SU-DHL-6 (cell line): Measurements from ENCODE around the gene ZNF266.
A peak's percentile ranks its signal among the peaks of the same experiment; 100 is the strongest.

ENCODE experiments used
- H2AFZ ChIP-seq: fragments of 200-600 bp; sonication (generic); 2 replicates; pipeline ENCODE4 v1.6.1; 2014; ENCODE audit warnings: low read depth, mild to moderate bottlenecking, moderate library complexity, mixed read lengths, antibody characterized with exemption, low read length; ENCODE audit not compliant: severe bottlenecking
- H3F3A ChIP-seq: fragments of 200-600 bp; shearing (Covaris generic); 2 replicates; pipeline ENCODE4 v1.6.0; 2016; ENCODE audit warnings: antibody characterized with exemption, mild to moderate bottlenecking; ENCODE audit not compliant: insufficient read depth
- H3K27ac ChIP-seq: fragments of 200-600 bp; sonication (generic); 2 replicates; pipeline ENCODE4 v1.5.1; 2016; ENCODE audit warnings: low read depth, mild to moderate bottlenecking, low read length, moderate library complexity, mixed read lengths
- H3K27me3 ChIP-seq: fragments of 200-600 bp; sonication (generic), shearing (Covaris generic); 2 replicates; pipeline ENCODE4 v1.6.0; 2014; ENCODE audit warnings: mild to moderate bottlenecking, low read length
- H3K36me3 ChIP-seq: fragments of 200-600 bp; sonication (generic); 2 replicates; pipeline ENCODE4 v1.6.1; 2014; ENCODE audit warnings: mild to moderate bottlenecking, low read length, mixed read lengths
- H3K4me2 ChIP-seq: fragments of 300-600, 200-600 bp; shearing (Covaris generic), sonication (generic); 2 replicates; pipeline ENCODE4 v1.6.0; 2014; ENCODE audit warnings: low read length, low read depth, mild to moderate bottlenecking; ENCODE audit not compliant: poor library complexity, severe bottlenecking
- H3K4me3 ChIP-seq: fragments of 200-600 bp; sonication (generic); 2 replicates; pipeline ENCODE4 v1.5.1; 2014; ENCODE audit warnings: antibody characterized with exemption, low read length, mild to moderate bottlenecking, mixed read lengths; ENCODE audit not compliant: insufficient read depth, poor library complexity, severe bottlenecking
- H3K79me2 ChIP-seq: fragments of 200-600 bp; sonication (generic); 2 replicates; pipeline ENCODE4 v1.6.1; 2014; ENCODE audit warnings: mild to moderate bottlenecking, low read length, moderate library complexity; ENCODE audit not compliant: insufficient read depth
- H3K9ac ChIP-seq: fragments of 200-600 bp; sonication (generic); 2 replicates; pipeline ENCODE4 v1.7.0; 2014; ENCODE audit warnings: mild to moderate bottlenecking, low read length
- H3K9me2 ChIP-seq: fragments of 200-600 bp; sonication (generic); replicated peaks from 2 replicates; pipeline ENCODE4 v1.6.1; 2014; ENCODE audit warnings: low read length; ENCODE audit not compliant: insufficient read depth
- H3K9me3 ChIP-seq: fragments of 200-600 bp; sonication (generic); 2 replicates; pipeline ENCODE4 v1.6.1; 2014; ENCODE audit warnings: low read length, mixed read lengths; ENCODE audit not compliant: insufficient read depth
- H4K20me1 ChIP-seq: fragments of 200-600 bp; sonication (generic); 2 replicates; pipeline ENCODE4 v1.6.1; 2014; ENCODE audit warnings: low read depth, mild to moderate bottlenecking, antibody characterized with exemption, low read length, moderate library complexity, mixed read lengths
- EZH2phosphoT487 ChIP-seq: fragments of 200-600 bp; sonication (generic), shearing (Covaris generic); conservative IDR thresholded peaks from 2 replicates; pipeline ENCODE4 v1.6.1; 2018; ENCODE audit warnings: mild to moderate bottlenecking, antibody characterized with exemption, low read length, moderate library complexity, mixed read lengths
- TF ChIP-seq, protein P1 (sequence below): fragments of 200-600 bp; sonication (generic); IDR thresholded peaks from one replicate; pipeline ENCODE4 v1.5.1; 2017; ENCODE audit warnings: antibody characterized with exemption, mild to moderate bottlenecking, low read length, moderate library complexity; ENCODE audit not compliant: insufficient read depth, poor library complexity, severe bottlenecking

The ZNF266 gene

GRCh38 chr19:9453953-9454352 lies 18.6 kb upstream of the ZNF266 start:
- Histone ChIP-seq H3K79me2 (no peaks in the 10 kb centered on the region), H3K27me3 (no peaks in the 10 kb centered on the region), H3K4me2 (no peak overlapping the region), H3K36me3 (no peaks in the 10 kb centered on the region), H2AFZ (no peak overlapping the region), H3K9me3 (peaks cover 20% of the 10 kb centered on the region; the same call in 1 of the 2 replicates), H3K9me2 (no peaks in the 10 kb centered on the region), H3K27ac (no peak overlapping the region), H3K9ac (no peak overlapping the region), H3K4me3 (no peak overlapping the region), H4K20me1 (no peaks in the 10 kb centered on the region), H3F3A (no peaks in the 10 kb centered on the region)
- TF ChIP-seq EZH2phosphoT487, result no peak
- TF ChIP-seq, protein P1, sequence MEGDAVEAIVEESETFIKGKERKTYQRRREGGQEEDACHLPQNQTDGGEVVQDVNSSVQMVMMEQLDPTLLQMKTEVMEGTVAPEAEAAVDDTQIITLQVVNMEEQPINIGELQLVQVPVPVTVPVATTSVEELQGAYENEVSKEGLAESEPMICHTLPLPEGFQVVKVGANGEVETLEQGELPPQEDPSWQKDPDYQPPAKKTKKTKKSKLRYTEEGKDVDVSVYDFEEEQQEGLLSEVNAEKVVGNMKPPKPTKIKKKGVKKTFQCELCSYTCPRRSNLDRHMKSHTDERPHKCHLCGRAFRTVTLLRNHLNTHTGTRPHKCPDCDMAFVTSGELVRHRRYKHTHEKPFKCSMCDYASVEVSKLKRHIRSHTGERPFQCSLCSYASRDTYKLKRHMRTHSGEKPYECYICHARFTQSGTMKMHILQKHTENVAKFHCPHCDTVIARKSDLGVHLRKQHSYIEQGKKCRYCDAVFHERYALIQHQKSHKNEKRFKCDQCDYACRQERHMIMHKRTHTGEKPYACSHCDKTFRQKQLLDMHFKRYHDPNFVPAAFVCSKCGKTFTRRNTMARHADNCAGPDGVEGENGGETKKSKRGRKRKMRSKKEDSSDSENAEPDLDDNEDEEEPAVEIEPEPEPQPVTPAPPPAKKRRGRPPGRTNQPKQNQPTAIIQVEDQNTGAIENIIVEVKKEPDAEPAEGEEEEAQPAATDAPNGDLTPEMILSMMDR, result no peak

DNA sequence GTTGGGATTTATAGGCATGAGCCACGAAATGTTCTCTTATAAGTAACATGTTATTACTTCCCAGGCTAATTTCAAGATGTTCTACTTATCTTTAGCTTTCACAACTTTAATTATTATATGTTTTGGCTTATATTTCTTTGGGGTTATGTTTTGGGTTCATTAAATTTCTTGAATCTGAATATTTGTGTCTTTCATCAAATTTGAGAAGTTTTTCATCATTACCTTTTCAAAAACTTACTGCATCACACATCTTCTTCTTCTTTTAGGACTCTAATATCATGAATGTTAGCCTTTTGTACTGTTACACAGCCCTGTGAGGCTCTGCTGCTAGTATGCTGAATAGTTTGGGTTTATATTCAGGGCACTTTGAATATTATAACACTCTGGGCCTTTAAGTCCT lies 9.7 kb upstream of the ZNF266 start:
- no peak overlapping the region for H3K9ac ChIP-seq
- no peak overlapping the region for H3K4me3 ChIP-seq
- H3K27me3 ChIP-seq, result no peaks in the 10 kb centered on the region
- no peaks in the 10 kb centered on the region for H3K36me3 ChIP-seq
- no peak overlapping the region for H2AFZ ChIP-seq
- H3K79me2 ChIP-seq, result no peaks in the 10 kb centered on the region
- no peaks in the 10 kb centered on the region for H3F3A ChIP-seq
- no peak overlapping the region for H3K4me2 ChIP-seq
- no peaks in the 10 kb centered on the region for H3K9me2 ChIP-seq
- no peak for TF ChIP-seq EZH2phosphoT487
- TF ChIP-seq, protein P1, result no peak
- H4K20me1 ChIP-seq, result no peaks in the 10 kb centered on the region
- H3K9me3 ChIP-seq, result peaks cover 20% of the 10 kb centered on the region; the same call in 1 of the 2 replicates
- H3K27ac ChIP-seq, result no peak overlapping the region

DNA sequence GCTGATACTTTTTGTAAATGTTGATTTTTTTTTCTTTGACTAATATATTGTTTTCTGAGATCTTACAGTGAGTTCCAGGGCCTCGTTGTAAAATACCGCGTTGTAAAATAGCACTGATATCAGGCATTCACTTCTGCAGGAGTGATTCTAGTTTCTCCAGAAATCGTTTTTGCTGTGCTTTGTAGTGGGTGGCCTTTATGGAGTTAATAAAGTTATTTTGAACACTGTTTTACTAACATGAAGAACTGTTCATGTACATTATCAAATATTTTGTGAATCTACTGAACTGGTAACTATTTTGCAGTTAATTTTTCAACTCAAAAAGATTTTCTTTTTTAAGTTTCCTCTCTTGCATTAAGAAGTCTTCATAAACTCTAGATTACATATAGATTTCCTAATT lies 985 bp upstream of the ZNF266 start:
- Histone ChIP-seq H3K36me3 (peaks cover 7% of the 10 kb centered on the region; the same call in 1 of the 2 replicates), H3K9ac (peak overlapping the region; percentile 74), H3K9me3 (no peaks in the 10 kb centered on the region), H3K4me3 (peak overlapping the region; percentile 65), H3F3A (0 out of 2 replicates have a peak, but pooled peaks cover 3% of the 10 kb centered on the region), H3K27ac (no peak overlapping the region), H3K27me3 (no peaks in the 10 kb centered on the region), H3K4me2 (peak overlapping the region; percentile 88), H2AFZ (peak overlapping the region; percentile 76), H3K79me2 (peaks cover 24% of the 10 kb centered on the region), H4K20me1 (no peaks in the 10 kb centered on the region), H3K9me2 (no peaks in the 10 kb centered on the region)
- TF ChIP-seq, protein P1, result no peak
- no peak for TF ChIP-seq EZH2phosphoT487
